ENCODE results near the gene FBXL3.

DNA sequence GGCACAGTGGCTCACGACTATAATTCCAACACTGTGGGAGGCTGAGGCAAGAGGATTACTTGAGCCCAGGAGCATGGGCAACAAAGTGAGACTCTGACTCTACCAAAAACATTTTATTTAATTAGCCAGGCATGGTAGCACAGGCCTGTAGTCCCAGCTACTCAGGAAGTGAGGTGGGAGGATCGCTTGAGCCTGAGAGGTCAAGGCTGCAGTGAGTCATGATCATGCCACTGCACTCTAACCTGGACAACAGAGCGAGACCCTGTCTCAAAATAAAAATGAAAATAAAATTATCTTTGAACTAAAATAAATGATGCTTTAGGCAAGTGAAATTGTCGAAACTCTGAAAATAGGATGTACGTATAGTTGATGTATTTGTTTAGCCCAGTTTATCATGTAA is 43.3 kb downstream of the FBXL3 start:
- TF ChIP-seq, protein P1, sequence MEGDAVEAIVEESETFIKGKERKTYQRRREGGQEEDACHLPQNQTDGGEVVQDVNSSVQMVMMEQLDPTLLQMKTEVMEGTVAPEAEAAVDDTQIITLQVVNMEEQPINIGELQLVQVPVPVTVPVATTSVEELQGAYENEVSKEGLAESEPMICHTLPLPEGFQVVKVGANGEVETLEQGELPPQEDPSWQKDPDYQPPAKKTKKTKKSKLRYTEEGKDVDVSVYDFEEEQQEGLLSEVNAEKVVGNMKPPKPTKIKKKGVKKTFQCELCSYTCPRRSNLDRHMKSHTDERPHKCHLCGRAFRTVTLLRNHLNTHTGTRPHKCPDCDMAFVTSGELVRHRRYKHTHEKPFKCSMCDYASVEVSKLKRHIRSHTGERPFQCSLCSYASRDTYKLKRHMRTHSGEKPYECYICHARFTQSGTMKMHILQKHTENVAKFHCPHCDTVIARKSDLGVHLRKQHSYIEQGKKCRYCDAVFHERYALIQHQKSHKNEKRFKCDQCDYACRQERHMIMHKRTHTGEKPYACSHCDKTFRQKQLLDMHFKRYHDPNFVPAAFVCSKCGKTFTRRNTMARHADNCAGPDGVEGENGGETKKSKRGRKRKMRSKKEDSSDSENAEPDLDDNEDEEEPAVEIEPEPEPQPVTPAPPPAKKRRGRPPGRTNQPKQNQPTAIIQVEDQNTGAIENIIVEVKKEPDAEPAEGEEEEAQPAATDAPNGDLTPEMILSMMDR (IDR thresholded peaks at IDR 0.05) = no peak
- no peak for TF ChIP-seq EZH2 (IDR thresholded peaks at IDR 0.05)

Measured in neural progenitor cell (in vitro differentiated cells).